Osteoblast (primary cell): ENCODE measurements around the gene ALX4. TPM values are rescaled to one million over a fixed set of nuclear protein-coding genes. Genes with fewer than 3 reads are reported as not detected.

Source experiments
- DNase-seq: peaks from one replicate; pipeline ENCODE4 v3.0.0; 2011; ENCODE audit warnings: low spot score, mixed read lengths; ENCODE audit not compliant: insufficient read length; ENCODE audit errors: missing footprints
- H2AFZ ChIP-seq: 2 replicates; pipeline ENCODE4 v1.6.0; 2011; ENCODE audit warnings: mild to moderate bottlenecking, low read length
- H3K27ac ChIP-seq: 2 replicates; pipeline ENCODE4 v1.5.1; 2011; ENCODE audit warnings: mild to moderate bottlenecking, low read depth, low read length, moderate library complexity
- H3K27me3 ChIP-seq: 2 replicates; pipeline ENCODE4 v1.6.0; 2012; ENCODE audit warnings: mild to moderate bottlenecking, control low read depth, inconsistent platforms, low read length, moderate library complexity; ENCODE audit not compliant: insufficient read depth
- H3K36me3 ChIP-seq: 2 replicates; pipeline ENCODE4 v1.5.1; 2011; ENCODE audit warnings: mild to moderate bottlenecking, low read length, control low read depth, moderate library complexity; ENCODE audit not compliant: insufficient read depth
- H3K4me1 ChIP-seq: 2 replicates; pipeline ENCODE4 v1.5.1; 2011; ENCODE audit warnings: mild to moderate bottlenecking, low read length, control low read depth, moderate library complexity; ENCODE audit not compliant: insufficient read depth
- H3K4me2 ChIP-seq: 2 replicates; pipeline ENCODE4 v1.6.0; 2011; ENCODE audit warnings: mild to moderate bottlenecking, low read length; ENCODE audit not compliant: insufficient read depth
- H3K4me3 ChIP-seq: fragments of 200-600 bp; sonication (generic); 3 replicates; pipeline ENCODE4 v1.5.1; 2012; ENCODE audit warnings: mild to moderate bottlenecking, low read length, inconsistent platforms; ENCODE audit not compliant: insufficient read depth
- H3K79me2 ChIP-seq: 2 replicates; pipeline ENCODE4 v1.6.0; 2012; ENCODE audit warnings: mild to moderate bottlenecking, low read length, control low read depth, inconsistent platforms; ENCODE audit not compliant: insufficient read depth
- H3K9me3 ChIP-seq: 2 replicates; pipeline ENCODE4 v1.5.1; 2011; ENCODE audit warnings: low read depth, low read length, control low read depth
- H4K20me1 ChIP-seq: 2 replicates; pipeline ENCODE4 v1.6.0; 2012; ENCODE audit warnings: mild to moderate bottlenecking, low read length, control low read depth; ENCODE audit not compliant: insufficient read depth
- total RNA-seq: library from RNA; depleted of rRNA; stranded (reverse); fragments of >200 nt; gene quantifications from 2 replicates; pipeline ENCODE4 v1.2.3, GENCODE V29; 2012
- TF ChIP-seq, protein P1 (sequence below): IDR thresholded peaks from 2 replicates; pipeline ENCODE4 v1.5.1; 2011; ENCODE audit warnings: mild to moderate bottlenecking, low read depth, low read length, moderate library complexity; ENCODE audit errors: extremely low read depth

ALX4 gene
- under 0.01 and 0.29 TPM in 2 replicates for total RNA-seq

GRCh38 chr11:44309478-44310205 is at the start of gene ALX4:
TSS of gene ALX4 (minus strand) at chr11:44310139. CDS start at chr11:44310062, 77 bp downstream.
- no peaks in the 10 kb centered on the region for H3K79me2 ChIP-seq
- H3K4me1 ChIP-seq = peaks cover 5% of the 10 kb centered on the region
- H3K27ac ChIP-seq = no peak within 1 kb of the TSS
- H3K4me2 ChIP-seq = peak within 1 kb of the TSS; percentile 73
- H3K27me3 ChIP-seq = peaks cover 93% of the 10 kb centered on the region
- TF ChIP-seq, protein P1, sequence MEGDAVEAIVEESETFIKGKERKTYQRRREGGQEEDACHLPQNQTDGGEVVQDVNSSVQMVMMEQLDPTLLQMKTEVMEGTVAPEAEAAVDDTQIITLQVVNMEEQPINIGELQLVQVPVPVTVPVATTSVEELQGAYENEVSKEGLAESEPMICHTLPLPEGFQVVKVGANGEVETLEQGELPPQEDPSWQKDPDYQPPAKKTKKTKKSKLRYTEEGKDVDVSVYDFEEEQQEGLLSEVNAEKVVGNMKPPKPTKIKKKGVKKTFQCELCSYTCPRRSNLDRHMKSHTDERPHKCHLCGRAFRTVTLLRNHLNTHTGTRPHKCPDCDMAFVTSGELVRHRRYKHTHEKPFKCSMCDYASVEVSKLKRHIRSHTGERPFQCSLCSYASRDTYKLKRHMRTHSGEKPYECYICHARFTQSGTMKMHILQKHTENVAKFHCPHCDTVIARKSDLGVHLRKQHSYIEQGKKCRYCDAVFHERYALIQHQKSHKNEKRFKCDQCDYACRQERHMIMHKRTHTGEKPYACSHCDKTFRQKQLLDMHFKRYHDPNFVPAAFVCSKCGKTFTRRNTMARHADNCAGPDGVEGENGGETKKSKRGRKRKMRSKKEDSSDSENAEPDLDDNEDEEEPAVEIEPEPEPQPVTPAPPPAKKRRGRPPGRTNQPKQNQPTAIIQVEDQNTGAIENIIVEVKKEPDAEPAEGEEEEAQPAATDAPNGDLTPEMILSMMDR = no peak
- peak within 1 kb of the TSS; percentile 54 for H2AFZ ChIP-seq
- H3K4me3 ChIP-seq = peak within 1 kb of the TSS; percentile 62
- H3K9me3 ChIP-seq = no peaks in the 10 kb centered on the region
- DNase-seq = peak; percentile 94
- H3K36me3 ChIP-seq = no peaks in the 10 kb centered on the region
- H4K20me1 ChIP-seq = no peaks in the 10 kb centered on the region

DNA sequence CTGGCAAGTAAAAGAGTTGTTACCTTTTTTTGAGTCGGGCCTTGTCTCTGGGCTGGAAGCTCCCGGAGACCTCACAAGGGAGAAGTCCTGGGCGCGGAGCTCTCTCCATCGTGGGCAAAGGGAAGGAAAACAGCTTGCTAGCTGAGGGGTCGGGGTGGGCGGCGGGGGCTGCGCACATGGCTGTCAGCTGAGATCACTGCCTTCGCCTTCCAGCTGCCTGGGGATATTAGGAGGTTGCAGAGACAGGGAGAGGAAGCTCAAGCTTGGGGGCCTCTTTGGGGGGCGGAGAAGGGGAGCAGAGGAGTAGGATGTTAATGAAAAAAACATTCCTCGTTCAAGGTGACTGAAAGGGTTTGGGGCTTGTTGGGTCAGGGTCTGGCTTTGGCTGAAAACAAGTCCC is 49.2 kb upstream of the ALX4 start:
- DNase-seq = no peak
- no peaks in the 10 kb centered on the region for H4K20me1 ChIP-seq
- no peaks in the 10 kb centered on the region for H3K4me1 ChIP-seq
- no peaks in the 10 kb centered on the region for H3K9me3 ChIP-seq
- no peak overlapping the region for H3K27ac ChIP-seq
- peaks cover 42% of the 10 kb centered on the region for H3K27me3 ChIP-seq
- TF ChIP-seq, protein P1 = no peak
- H3K36me3 ChIP-seq = no peaks in the 10 kb centered on the region
- no peaks in the 10 kb centered on the region for H3K79me2 ChIP-seq
- no peak overlapping the region for H3K4me3 ChIP-seq
- H2AFZ ChIP-seq = no peak overlapping the region
- H3K4me2 ChIP-seq = no peak overlapping the region

DNA sequence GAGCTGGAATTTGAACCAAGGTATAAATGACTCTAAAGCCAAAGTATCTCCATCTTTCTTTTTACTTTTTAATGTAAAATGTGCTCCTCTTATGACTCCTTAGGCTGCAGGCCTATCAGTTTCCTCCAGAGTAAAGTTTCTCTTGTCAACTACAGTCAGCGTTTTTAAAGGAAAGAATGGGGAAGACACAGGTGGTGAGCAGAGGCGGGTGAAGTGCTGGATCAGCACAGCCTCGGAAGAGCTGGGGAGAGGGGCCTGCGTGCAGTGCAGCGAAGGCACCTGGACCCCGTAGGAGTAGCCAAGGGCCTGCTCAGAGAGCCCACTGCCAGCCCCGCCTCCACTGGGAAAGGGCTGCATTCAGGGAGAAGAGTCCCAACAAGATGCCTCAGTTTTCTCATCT is 48.8 kb upstream of the ALX4 start:
- H3K36me3 ChIP-seq = no peaks in the 10 kb centered on the region
- no peak overlapping the region for H3K4me2 ChIP-seq
- no peaks in the 10 kb centered on the region for H3K4me1 ChIP-seq
- no peak for DNase-seq
- no peaks in the 10 kb centered on the region for H3K79me2 ChIP-seq
- no peaks in the 10 kb centered on the region for H3K9me3 ChIP-seq
- no peak overlapping the region for H3K27ac ChIP-seq
- peaks cover 38% of the 10 kb centered on the region for H3K27me3 ChIP-seq
- TF ChIP-seq, protein P1 = no peak
- no peak overlapping the region for H2AFZ ChIP-seq
- no peaks in the 10 kb centered on the region for H4K20me1 ChIP-seq
- H3K4me3 ChIP-seq = no peak overlapping the region

- Histone ChIP-seq H3K27me3 (peaks cover 31% of the 10 kb centered on the region), H3K9me3 (no peaks in the 10 kb centered on the region), H4K20me1 (no peaks in the 10 kb centered on the region), H3K79me2 (no peaks in the 10 kb centered on the region), H3K4me2 (no peak overlapping the region), H2AFZ (no peak overlapping the region), H3K36me3 (no peaks in the 10 kb centered on the region), H3K27ac (no peak overlapping the region), H3K4me1 (no peaks in the 10 kb centered on the region), H3K4me3 (no peak overlapping the region)
- TF ChIP-seq, protein P1 = no peak
- DNase-seq = no peak
Measured at GRCh38 chr11:44357711-44358110, 47.8 kb upstream of the ALX4 start.
